NB4 (cell line): ENCODE results near the gene NUAK2.

Experiments used
- DNase-seq: peaks from one replicate; pipeline ENCODE4 v3.0.0; 2010; ENCODE audit warnings: low read depth
- H3K4me3 ChIP-seq: one replicate; pipeline ENCODE4 v1.5.1; 2011; ENCODE audit warnings: mild to moderate bottlenecking, low read depth, low read length, moderate library complexity
- MYC ChIP-seq: IDR thresholded peaks from 2 replicates; pipeline ENCODE4 v1.6.1; 2011; ENCODE audit warnings: low read depth, low read length
- POLR2A ChIP-seq: IDR thresholded peaks from 2 replicates; pipeline ENCODE4 v1.6.1; 2011; ENCODE audit warnings: mild to moderate bottlenecking; ENCODE audit not compliant: insufficient read length; ENCODE audit errors: extremely low read depth
- TF ChIP-seq, protein P1 (sequence below): IDR thresholded peaks from 2 replicates; pipeline ENCODE4 v1.6.1; 2011; ENCODE audit warnings: low read depth, low read length
- TF ChIP-seq, protein P2 (sequence below): IDR thresholded peaks from one replicate; pipeline ENCODE4 v1.5.1; 2012; ENCODE audit warnings: low read depth, low read length

NUAK2 gene

DNA sequence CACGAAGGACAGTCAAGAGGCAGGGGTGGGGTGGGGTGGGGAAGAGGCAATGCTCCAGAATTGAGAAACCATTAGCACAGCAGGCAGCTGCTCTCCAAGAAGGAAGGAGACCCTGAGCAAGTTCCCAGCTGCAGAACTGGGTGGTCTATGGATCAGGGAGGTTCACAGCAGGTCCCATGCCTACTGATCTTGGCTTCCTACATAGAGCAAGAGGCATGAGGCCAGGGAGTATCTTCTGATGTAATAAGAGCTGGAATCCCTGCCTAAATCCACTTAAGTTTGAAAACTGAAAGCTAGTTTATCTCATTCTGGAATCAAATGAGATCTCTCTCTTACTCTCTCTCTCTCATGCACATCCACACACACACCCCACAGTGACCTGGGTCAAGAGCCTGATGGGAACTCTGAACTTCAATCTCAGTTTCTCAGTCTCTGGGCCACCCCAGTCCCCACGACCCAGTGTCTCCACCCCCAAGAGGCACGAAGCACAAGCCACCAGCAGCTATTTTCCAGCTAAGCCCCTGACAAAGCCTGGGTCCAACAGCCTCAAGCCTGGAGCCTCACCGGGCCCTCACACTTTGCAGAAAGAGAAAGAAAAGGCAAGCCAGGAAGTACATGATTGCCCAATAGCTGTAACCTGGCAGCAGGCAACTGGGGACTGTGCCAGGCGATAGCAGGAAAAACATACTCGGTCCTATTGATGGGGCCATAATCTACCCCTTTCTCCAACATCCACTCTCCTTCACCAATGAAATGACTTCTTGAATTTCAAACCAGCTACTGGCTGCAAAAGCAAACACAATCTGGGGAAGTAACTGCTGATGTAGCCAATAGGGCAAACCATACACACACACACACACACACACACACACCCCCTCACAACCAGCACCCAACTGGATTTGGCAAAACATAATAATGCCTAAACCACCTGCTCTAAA lies 2.2 kb downstream of the NUAK2 start:
- DNase-seq: peak; percentile 35
- H3K4me3 ChIP-seq: no peak overlapping the region
- TF ChIP-seq MYC (no peak), POLR2A (no peak)
- TF ChIP-seq, protein P1, sequence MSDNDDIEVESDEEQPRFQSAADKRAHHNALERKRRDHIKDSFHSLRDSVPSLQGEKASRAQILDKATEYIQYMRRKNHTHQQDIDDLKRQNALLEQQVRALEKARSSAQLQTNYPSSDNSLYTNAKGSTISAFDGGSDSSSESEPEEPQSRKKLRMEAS: no peak
- TF ChIP-seq, protein P2, sequence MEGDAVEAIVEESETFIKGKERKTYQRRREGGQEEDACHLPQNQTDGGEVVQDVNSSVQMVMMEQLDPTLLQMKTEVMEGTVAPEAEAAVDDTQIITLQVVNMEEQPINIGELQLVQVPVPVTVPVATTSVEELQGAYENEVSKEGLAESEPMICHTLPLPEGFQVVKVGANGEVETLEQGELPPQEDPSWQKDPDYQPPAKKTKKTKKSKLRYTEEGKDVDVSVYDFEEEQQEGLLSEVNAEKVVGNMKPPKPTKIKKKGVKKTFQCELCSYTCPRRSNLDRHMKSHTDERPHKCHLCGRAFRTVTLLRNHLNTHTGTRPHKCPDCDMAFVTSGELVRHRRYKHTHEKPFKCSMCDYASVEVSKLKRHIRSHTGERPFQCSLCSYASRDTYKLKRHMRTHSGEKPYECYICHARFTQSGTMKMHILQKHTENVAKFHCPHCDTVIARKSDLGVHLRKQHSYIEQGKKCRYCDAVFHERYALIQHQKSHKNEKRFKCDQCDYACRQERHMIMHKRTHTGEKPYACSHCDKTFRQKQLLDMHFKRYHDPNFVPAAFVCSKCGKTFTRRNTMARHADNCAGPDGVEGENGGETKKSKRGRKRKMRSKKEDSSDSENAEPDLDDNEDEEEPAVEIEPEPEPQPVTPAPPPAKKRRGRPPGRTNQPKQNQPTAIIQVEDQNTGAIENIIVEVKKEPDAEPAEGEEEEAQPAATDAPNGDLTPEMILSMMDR: no peak

DNA sequence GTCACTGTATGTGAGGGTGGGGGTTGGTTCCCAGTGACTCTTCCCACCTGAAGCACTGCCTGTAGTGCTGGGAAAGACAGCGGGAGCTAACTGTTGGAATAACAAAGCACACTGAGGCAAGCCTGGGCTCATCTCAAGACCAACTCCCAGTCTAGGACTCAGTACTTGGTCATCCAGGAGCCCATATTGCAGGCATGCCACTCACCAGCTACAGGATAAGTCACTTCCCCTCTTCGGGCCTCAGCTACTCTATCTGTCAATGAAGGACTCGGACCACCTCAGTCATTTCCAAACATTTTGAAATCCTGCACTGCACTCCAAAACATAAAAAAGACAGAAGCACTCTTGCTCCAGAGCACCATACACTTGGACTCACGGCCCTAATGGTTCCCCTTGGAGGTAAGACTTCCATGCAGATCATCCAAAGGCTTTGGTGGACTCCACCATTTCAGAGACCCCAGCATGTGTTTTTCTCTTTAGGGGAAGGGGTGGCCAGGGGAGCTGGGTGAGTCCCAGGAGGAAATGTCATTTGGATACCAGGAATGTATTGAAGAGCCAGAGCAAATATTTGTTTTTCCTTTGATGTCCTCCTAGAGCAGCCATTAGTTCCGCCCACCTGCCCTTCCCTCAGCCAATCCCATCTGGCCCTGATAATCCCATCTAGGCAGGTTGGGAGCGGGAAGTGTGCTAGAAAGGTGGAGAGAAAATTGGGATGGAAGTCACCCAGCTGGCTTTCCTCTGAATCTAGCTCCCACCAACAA lies 3.1 kb downstream of the NUAK2 start:
- no peak overlapping the region for H3K4me3 ChIP-seq
- DNase-seq: no peak
- TF ChIP-seq, protein P2: no peak
- no peak for TF ChIP-seq MYC
- TF ChIP-seq POLR2A: no peak
- TF ChIP-seq, protein P1: no peak

DNA sequence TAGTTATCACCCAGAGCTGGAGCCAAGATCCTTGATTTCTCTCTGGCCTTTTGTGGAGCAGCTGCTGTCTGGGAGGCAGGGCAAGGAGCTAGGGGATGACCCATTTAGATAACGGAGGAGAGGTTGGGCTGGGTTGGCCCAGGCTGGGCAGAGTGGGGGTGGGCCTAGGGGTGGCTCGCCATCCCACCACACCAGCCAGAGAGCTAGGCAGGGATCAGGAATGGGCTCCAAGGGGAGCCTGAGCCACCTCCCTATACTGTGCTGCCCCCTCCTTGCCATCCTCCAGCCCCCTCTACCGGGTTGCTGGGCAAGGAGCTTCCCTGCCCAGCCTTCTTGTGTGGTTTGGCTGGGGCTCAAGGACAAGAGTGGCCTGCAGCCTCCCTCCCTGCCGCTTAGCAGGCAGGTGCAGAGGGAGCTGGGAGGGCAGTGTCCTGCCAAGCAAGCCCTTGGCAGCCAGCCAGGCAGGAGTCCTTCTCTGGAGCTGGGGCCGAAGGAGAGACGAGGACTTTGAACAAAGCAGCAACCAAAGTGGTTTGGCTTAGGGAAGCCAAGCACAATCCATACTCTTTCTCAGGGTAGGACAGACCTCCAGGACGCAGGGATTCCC lies 4.1 kb downstream of the NUAK2 start:
- no peak for TF ChIP-seq POLR2A
- TF ChIP-seq MYC: no peak
- TF ChIP-seq, protein P2: no peak
- TF ChIP-seq, protein P1: no peak
- no peak for DNase-seq
- no peak overlapping the region for H3K4me3 ChIP-seq

DNA sequence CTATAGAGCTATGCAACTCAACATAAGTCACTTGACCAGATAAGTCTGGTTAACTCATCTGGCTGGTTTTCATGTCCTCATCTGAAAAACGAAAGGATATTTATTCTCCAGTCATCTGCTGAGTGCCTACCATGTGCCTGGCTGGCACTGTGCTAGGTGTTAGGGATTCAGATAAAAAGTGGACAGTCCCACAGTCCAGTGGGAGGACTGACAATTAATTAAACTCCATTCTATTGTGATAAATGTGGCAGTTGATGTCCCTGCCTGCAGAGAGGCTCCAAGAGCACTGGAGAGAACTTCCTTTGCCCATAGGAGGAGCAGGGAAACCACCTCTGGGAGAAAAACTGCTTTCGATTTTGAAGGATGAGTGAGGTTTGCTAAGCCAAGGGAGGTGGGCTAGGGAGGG lies 5.4 kb downstream of the NUAK2 start:
- TF ChIP-seq POLR2A (no peak), MYC (no peak)
- TF ChIP-seq, protein P1: no peak
- TF ChIP-seq, protein P2: no peak
- no peak for DNase-seq
- H3K4me3 ChIP-seq: no peak overlapping the region

DNA sequence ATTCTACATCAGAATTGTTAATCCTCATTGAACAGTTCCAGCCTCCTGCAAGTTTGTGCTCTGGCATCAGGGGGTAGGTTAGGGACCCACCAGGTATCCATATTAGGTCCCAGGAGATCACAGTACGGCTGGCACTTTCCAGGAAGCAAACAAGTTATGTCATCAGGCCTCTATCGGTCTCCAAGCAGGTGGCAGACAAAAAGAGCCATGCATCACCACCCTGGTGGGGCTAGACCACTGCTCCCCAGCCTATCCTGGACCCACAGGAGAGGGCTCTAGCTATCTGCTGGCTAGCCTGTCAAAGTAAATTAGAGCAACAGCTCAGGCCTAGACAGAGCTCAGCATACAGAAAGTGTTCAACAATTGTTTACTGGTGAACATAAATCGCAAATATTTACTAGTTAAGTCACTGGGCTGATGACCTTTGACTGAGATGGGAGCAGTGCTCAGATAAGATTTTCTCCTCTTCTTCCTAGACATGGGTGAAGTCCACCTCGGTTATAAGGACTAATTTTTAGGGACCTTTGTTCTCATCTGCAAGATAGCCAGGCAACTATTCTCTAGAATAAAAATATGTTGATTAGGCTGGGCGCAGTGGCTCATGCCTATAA lies 6.4 kb downstream of the NUAK2 start:
- no peak overlapping the region for H3K4me3 ChIP-seq
- TF ChIP-seq, protein P2: no peak
- TF ChIP-seq MYC (no peak), POLR2A (no peak)
- TF ChIP-seq, protein P1: no peak
- no peak for DNase-seq
